Activated CD4-positive, alpha-beta T cell treated with anti-CD3 and anti-CD28 coated beads, Interleukin-2, Interleukin-4, amounts not matched to agents 100 ng/mL and 50 ng/mL, durations not matched to agents 16 hours and 8 hours (primary cell): ENCODE results near the gene ENDOD1.
"Not testable (repeated sequence)": the region's sequence is repeated elsewhere in the genome, so short reads cannot be mapped to it uniquely, and the experiment has no call there.

ENCODE experiments used
- DNase-seq: peaks from one replicate; pipeline ENCODE4 v3.0.0-alpha.2; 2020; ENCODE audit warnings: low spot score

Gene ENDOD1

GRCh38 chr11:95089620-95090542 lies at the start of gene ENDOD1:
TSS of gene ENDOD1 (plus strand) at chr11:95089846. CDS start at chr11:95089928, 82 bp downstream.
- DNase-seq: peak; percentile 88

- DNase-seq: no peak
Observed at GRCh38 chr11:95042239-95042638, 47.4 kb upstream of the ENDOD1 start.

GRCh38 chr11:95042906-95043305 lies 46.7 kb upstream of the ENDOD1 start:
- no peak for DNase-seq

GRCh38 chr11:95044010-95044409 lies 45.6 kb upstream of the ENDOD1 start:
- no peak for DNase-seq

- DNase-seq: no peak
Observed at GRCh38 chr11:95045812-95046211, 43.8 kb upstream of the ENDOD1 start.

- DNase-seq: not testable (repeated sequence)
Observed at GRCh38 chr11:95049122-95049521, 40.5 kb upstream of the ENDOD1 start, which contains the start of gene KDM4F. TSS of gene KDM4F (plus strand) at chr11:95049422.

- DNase-seq: no peak
Observed at GRCh38 chr11:95050595-95051202, 38.9 kb upstream of the ENDOD1 start.

- no peak for DNase-seq
Observed at GRCh38 chr11:95054356-95054755, 35.3 kb upstream of the ENDOD1 start.

GRCh38 chr11:95055283-95055897 lies 34.3 kb upstream of the ENDOD1 start:
- DNase-seq: no peak

- DNase-seq: no peak
Observed at GRCh38 chr11:95057959-95058358, 31.7 kb upstream of the ENDOD1 start.

GRCh38 chr11:95058621-95059020 lies 31.0 kb upstream of the ENDOD1 start:
- no peak for DNase-seq

GRCh38 chr11:95059046-95059445 lies 30.6 kb upstream of the ENDOD1 start:
- no peak for DNase-seq

- DNase-seq: no peak
Observed at GRCh38 chr11:95065336-95065735, 24.3 kb upstream of the ENDOD1 start.

GRCh38 chr11:95066716-95067038 lies 23.0 kb upstream of the ENDOD1 start, which contains the start of gene SRSF8:
TSS of gene SRSF8 (plus strand) at chr11:95066919. CDS start at chr11:95067227, 308 bp downstream.
- DNase-seq: no peak

GRCh38 chr11:95067039-95067840 lies 22.4 kb upstream of the ENDOD1 start:
- peak; percentile 76 for DNase-seq

- no peak for DNase-seq
Observed at GRCh38 chr11:95067841-95068219, 21.8 kb upstream of the ENDOD1 start.

- DNase-seq: peak; percentile 92
Observed at GRCh38 chr11:95068549-95068948, 21.1 kb upstream of the ENDOD1 start.

- DNase-seq: no peak
Observed at GRCh38 chr11:95070471-95070870, 19.2 kb upstream of the ENDOD1 start.

GRCh38 chr11:95072948-95073347 lies 16.7 kb upstream of the ENDOD1 start:
- no peak for DNase-seq

- DNase-seq: no peak
Observed at GRCh38 chr11:95074792-95075563, 14.7 kb upstream of the ENDOD1 start.

- no peak for DNase-seq
Observed at GRCh38 chr11:95076416-95076815, 13.2 kb upstream of the ENDOD1 start.
